HG03457 (cell line): ENCODE data around the gene NETO2.
"Not testable (repeated sequence)": the region's sequence is repeated elsewhere in the genome, so short reads cannot be mapped to it uniquely, and the experiment has no call there.

Source experiments
- ATAC-seq: cut with Tn5 transposase; IDR thresholded peaks from one replicate; pipeline ENCODE4 v1.9.1; 2021; ENCODE audit warnings: moderate number of reproducible peaks; ENCODE audit not compliant: unreplicated experiment

NETO2 gene

GRCh38 chr16:47143677-47144558, at the start of gene NETO2:
Gene NETO2 (minus strand): TSS chr16:47143945. CDS start chr16:47143612, 333 bp downstream.
- peak; percentile 40 for ATAC-seq

GRCh38 chr16:47182318-47182717, 38.6 kb upstream of the NETO2 start:
- ATAC-seq, result no peak

- ATAC-seq, result not testable (repeated sequence)
Measured at GRCh38 chr16:47181066-47181465, 37.3 kb upstream of the NETO2 start.

GRCh38 chr16:47180073-47180472, 36.3 kb upstream of the NETO2 start:
- ATAC-seq, result no peak

GRCh38 chr16:47175152-47175551, 31.4 kb upstream of the NETO2 start:
- no peak for ATAC-seq

- ATAC-seq, result no peak
Measured at GRCh38 chr16:47162670-47163420, 19.1 kb upstream of the NETO2 start.

- ATAC-seq, result no peak
Measured at GRCh38 chr16:47161464-47161863, 17.7 kb upstream of the NETO2 start.

- no peak for ATAC-seq
Measured at GRCh38 chr16:47160422-47160821, 16.7 kb upstream of the NETO2 start.

- ATAC-seq, result no peak
Measured at GRCh38 chr16:47158992-47159391, 15.2 kb upstream of the NETO2 start.

- no peak for ATAC-seq
Measured at GRCh38 chr16:47156680-47157215, 13.0 kb upstream of the NETO2 start.

GRCh38 chr16:47152501-47152900, 8.8 kb upstream of the NETO2 start:
- ATAC-seq, result not testable (repeated sequence)

GRCh38 chr16:47150067-47150466, 6.3 kb upstream of the NETO2 start:
- no peak for ATAC-seq

GRCh38 chr16:47144559-47144877, 773 bp upstream of the NETO2 start:
- ATAC-seq, result no peak

- peak; percentile 39 for ATAC-seq
Measured at GRCh38 chr16:47142821-47143676, 696 bp downstream of the NETO2 start.

GRCh38 chr16:47142486-47142820, 1.3 kb downstream of the NETO2 start:
- no peak for ATAC-seq

GRCh38 chr16:47141773-47142485, 1.8 kb downstream of the NETO2 start:
- ATAC-seq, result peak; percentile 43

- ATAC-seq, result no peak
Measured at GRCh38 chr16:47140686-47141085, 3.1 kb downstream of the NETO2 start.

- no peak for ATAC-seq
Measured at GRCh38 chr16:47139561-47140185, 4.1 kb downstream of the NETO2 start.

GRCh38 chr16:47137925-47138324, 5.8 kb downstream of the NETO2 start:
- not testable (repeated sequence) for ATAC-seq
